Measurements from ENCODE around the gene HNRNPA2B1. TPM values are rescaled to one million over a fixed set of nuclear protein-coding genes. Genes with fewer than 3 reads are reported as not detected.

HNRNPA2B1 gene
- total and polyA plus RNA-seq, 2 donors (not counting 1 experiment from before 2014, with no cell fraction given), result 167 to 524 TPM

GRCh38 chr7:26202019-26202990 lies 1.8 kb upstream of the HNRNPA2B1 start:
- Histone ChIP-seq H3K4me3 (ENCODE audit: control extremely low read depth in 1 of 5, extremely low read depth in 1 of 5, insufficient read depth in 1 of 5, low read depth in 2 of 5, low read length in 4 of 5) (peak overlapping the region; percentile 80 to 100 (median 94)), H3K9ac (ENCODE audit: low read length) (peak overlapping the region; percentile 100), H4K20me1 (ENCODE audit: control insufficient read depth, insufficient read depth, low read length, poor library complexity, severe bottlenecking) (peaks cover 54% of the 10 kb centered on the region), H3K27me3 (replicated peaks in 1 of 4; ENCODE audit: control extremely low read depth in 1 of 4, control insufficient read depth in 3 of 4, insufficient read depth in 4 of 4, low read length in 3 of 4) (no peaks in the 10 kb centered on the region), H3K27ac (ENCODE audit: low read length in 2 of 2) (peak overlapping the region; percentile 85 to 97), H2AFZ (ENCODE audit: insufficient read depth, low read depth, low read length, poor library complexity, severe bottlenecking) (peak overlapping the region; percentile 77), H3K79me2 (ENCODE audit: control insufficient read depth, insufficient read depth, low read length) (peaks cover 75% of the 10 kb centered on the region), H3K4me2 (replicated peaks; ENCODE audit: low read depth, low read length, poor library complexity, severe bottlenecking) (peak overlapping the region; percentile 82), H3K4me1 (ENCODE audit: control insufficient read depth in 2 of 2, insufficient read depth in 2 of 2, low read length in 2 of 2) (peaks cover 20 to 24% of the 10 kb centered on the region in 2 donors), H3K9me3 (ENCODE audit: control extremely low read depth in 1 of 3, control insufficient read depth in 2 of 3, insufficient read depth in 1 of 3, low read length in 2 of 3) (no peaks in the 10 kb centered on the region), H3K36me3 (replicated peaks in 1 of 2; ENCODE audit: control extremely low read depth in 1 of 2, control insufficient read depth in 1 of 2, extremely low read depth in 1 of 2, insufficient read depth in 2 of 2, low read length in 1 of 2) (peaks cover 5 to 37% of the 10 kb centered on the region in 2 experiments)
- Mint-ChIP-seq H3K27me3 (no peaks in the 10 kb centered on the region), H3K4me1 (peaks cover 38% of the 10 kb centered on the region), H3K9me3 (ENCODE audit: insufficient read depth) (no peaks in the 10 kb centered on the region), H3K4me3 (peak overlapping the region; percentile 99), H3K27ac (peak overlapping the region; percentile 100)
- TF ChIP-seq CTCF (IDR thresholded peaks at IDR 0.05) (no peak), EZH2 (IDR thresholded peaks at IDR 0.05; ENCODE audit: borderline replicate concordance, insufficient read depth, low read depth, low read length, poor library complexity, severe bottlenecking) (no peak)
- intact Hi-C loops (cut with micrococcal nuclease), result loop anchor here (2.0 kb wide), 1 partner anchor 14 kb away; no protein-coding TSS in a partner anchor
- DNase-seq, result peak; percentile 41
- ChIA-PET POLR2A (interaction anchor here (0.6 to 2.8 kb wide), 8 partner anchors 51 to 234 kb away, joined by 3 to 23 read pairs (median 4); partner anchors contain the start of gene NFE2L3), CTCF (interaction anchor here (0.5 to 9.6 kb wide), 8 partner anchors 10 to 977 kb away, joined by 3 to 84 read pairs (median 8); partner anchors contain the start of gene NFE2L3)
- no peak for ATAC-seq (ENCODE audit: low read depth)
- WGBS (ENCODE audit: insufficient coverage), result under 1% methylated on average over 52 of the region's 68 CpGs

All from B cell (primary cell).